Astrocyte of the cerebellum (primary cell): ENCODE results near the gene OPCML.

Experiments
- DNase-seq: peaks from one replicate; pipeline ENCODE4 v3.0.0-alpha.2; 2011; ENCODE audit warnings: low read depth
- H3K4me3 ChIP-seq: 2 replicates; pipeline ENCODE4 v1.5.1; 2011; ENCODE audit warnings: mild to moderate bottlenecking, low read depth, low read length, moderate library complexity
- in situ Hi-C: cut with HindIII; loops from 2 replicates; pipeline ENCODE4 v1.10.0; 2017; ENCODE audit warnings: low sequenced_read_pairs
- TF ChIP-seq, protein P1 (sequence below): IDR thresholded peaks from 2 replicates; pipeline ENCODE4 v1.5.1; 2012; ENCODE audit warnings: low read length, low read depth, moderate library complexity, mild to moderate bottlenecking; ENCODE audit errors: missing control alignments

OPCML gene

GRCh38 chr11:133509924-133510697 is 22.2 kb downstream of the OPCML start:
- TF ChIP-seq, protein P1, sequence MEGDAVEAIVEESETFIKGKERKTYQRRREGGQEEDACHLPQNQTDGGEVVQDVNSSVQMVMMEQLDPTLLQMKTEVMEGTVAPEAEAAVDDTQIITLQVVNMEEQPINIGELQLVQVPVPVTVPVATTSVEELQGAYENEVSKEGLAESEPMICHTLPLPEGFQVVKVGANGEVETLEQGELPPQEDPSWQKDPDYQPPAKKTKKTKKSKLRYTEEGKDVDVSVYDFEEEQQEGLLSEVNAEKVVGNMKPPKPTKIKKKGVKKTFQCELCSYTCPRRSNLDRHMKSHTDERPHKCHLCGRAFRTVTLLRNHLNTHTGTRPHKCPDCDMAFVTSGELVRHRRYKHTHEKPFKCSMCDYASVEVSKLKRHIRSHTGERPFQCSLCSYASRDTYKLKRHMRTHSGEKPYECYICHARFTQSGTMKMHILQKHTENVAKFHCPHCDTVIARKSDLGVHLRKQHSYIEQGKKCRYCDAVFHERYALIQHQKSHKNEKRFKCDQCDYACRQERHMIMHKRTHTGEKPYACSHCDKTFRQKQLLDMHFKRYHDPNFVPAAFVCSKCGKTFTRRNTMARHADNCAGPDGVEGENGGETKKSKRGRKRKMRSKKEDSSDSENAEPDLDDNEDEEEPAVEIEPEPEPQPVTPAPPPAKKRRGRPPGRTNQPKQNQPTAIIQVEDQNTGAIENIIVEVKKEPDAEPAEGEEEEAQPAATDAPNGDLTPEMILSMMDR, result no peak
- in situ Hi-C loops, result no loop called here
- H3K4me3 ChIP-seq, result no peak overlapping the region

DNA sequence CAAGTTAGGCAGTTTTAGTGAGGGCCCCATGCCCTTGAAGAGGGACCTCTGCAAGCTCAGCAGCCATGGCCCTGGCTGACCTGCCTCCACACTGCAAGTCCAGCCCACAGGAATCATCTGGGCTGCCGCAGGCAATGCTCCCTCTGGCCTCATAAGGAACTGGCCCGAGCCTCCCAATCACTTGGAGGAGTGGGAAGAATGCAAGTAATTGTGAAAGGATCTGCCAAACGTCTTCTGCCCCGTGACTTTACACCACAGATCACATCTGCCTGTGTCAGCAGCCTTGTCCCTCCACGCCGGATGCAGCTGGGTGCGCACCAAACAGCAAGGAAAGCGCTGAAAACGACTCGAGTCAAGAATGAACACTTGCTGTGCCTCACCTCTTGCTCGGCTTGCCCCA is 23.8 kb downstream of the OPCML start:
- H3K4me3 ChIP-seq, result no peak overlapping the region
- DNase-seq, result no peak
- in situ Hi-C loops, result no loop called here
- TF ChIP-seq, protein P1, result no peak

More at GRCh38 chr11:133509924-133510697, 22.2 kb downstream of the OPCML start:
- no peak for DNase-seq

GRCh38 chr11:133507185-133507584 is 25.1 kb downstream of the OPCML start:
- in situ Hi-C loops, result no loop called here
- TF ChIP-seq, protein P1, result no peak

GRCh38 chr11:133506551-133507094 is 25.7 kb downstream of the OPCML start:
- in situ Hi-C loops, result no loop called here
- TF ChIP-seq, protein P1, result no peak
- no peak overlapping the region for H3K4me3 ChIP-seq
- no peak for DNase-seq

More at GRCh38 chr11:133507185-133507584, 25.1 kb downstream of the OPCML start:
- H3K4me3 ChIP-seq, result no peak overlapping the region
- no peak for DNase-seq

DNA sequence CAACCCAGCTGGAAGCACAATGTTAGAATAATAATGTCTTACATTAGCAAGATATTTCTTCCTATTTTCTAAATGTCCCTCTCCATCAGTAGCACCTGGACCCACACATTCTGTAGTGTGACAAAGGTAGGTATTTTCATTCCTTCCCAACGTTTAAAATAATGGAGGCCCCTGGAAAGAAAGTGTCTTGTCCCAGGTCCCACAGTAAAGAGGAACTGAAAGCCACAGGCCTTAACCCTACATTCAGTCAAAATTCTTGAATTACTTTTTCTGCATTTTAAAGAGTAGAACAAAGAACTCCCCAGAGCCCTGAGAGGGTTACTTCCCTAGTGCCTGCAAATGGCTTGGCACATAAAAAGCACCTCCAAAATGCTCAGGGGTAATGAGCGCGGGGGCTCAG is 26.3 kb downstream of the OPCML start:
- no peak for DNase-seq
- in situ Hi-C loops, result no loop called here
- no peak overlapping the region for H3K4me3 ChIP-seq
- TF ChIP-seq, protein P1, result no peak

GRCh38 chr11:133504906-133505305 is 27.4 kb downstream of the OPCML start:
- TF ChIP-seq, protein P1, result no peak
- in situ Hi-C loops, result no loop called here
- no peak overlapping the region for H3K4me3 ChIP-seq
- DNase-seq, result no peak
